ENCODE results near the gene CABP7. TPM values are rescaled to one million over a fixed set of nuclear protein-coding genes. Genes with fewer than 3 reads are reported as not detected.
"Not testable (repeated sequence)": the region's sequence is repeated elsewhere in the genome, so short reads cannot be mapped to it uniquely, and the experiment has no call there.

The CABP7 gene
- total RNA-seq, 4 donors from 2014 or later: 0.20 TPM; not detected in 3

GRCh38 chr22:29750559-29751538, 31.0 kb downstream of the CABP7 start:
- Histone ChIP-seq H3K36me3 (peaks cover 3 to 77% (median 9%) of the 10 kb centered on the region in 3 donors), H3K4me3 (no peak overlapping the region), H3K9me3 (no peaks in the 10 kb centered on the region), H3K4me1 (no peaks in the 10 kb centered on the region), H3K27me3 (no peaks in the 10 kb centered on the region), H3K27ac (no peak overlapping the region)
- no peak for TF ChIP-seq CTCF (IDR thresholded peaks at IDR 0.05)
- no peak for TF ChIP-seq POLR2A (IDR thresholded peaks at IDR 0.05)
- no peak for TF ChIP-seq EP300 (IDR thresholded peaks at IDR 0.05)
- WGBS, 2 donors: 79 to 80% methylated on average over 11 of the region's 11 CpGs
- no peak for DNase-seq (ENCODE audit: low spot score in 2 of 2)

- TF ChIP-seq CTCF (IDR thresholded peaks at IDR 0.05): no peak
- TF ChIP-seq POLR2A (IDR thresholded peaks at IDR 0.05): no peak
- no peak for TF ChIP-seq EP300 (IDR thresholded peaks at IDR 0.05)
- 95 to 96% methylated on average over 2 of the region's 2 CpGs for WGBS, 2 donors
- DNase-seq (ENCODE audit: low spot score in 2 of 2): no peak
- Histone ChIP-seq H3K4me3 (no peak overlapping the region), H3K9me3 (no peaks in the 10 kb centered on the region), H3K36me3 (peaks cover 3 to 69% (median 9%) of the 10 kb centered on the region in 3 donors), H3K27me3 (no peaks in the 10 kb centered on the region), H3K4me1 (no peaks in the 10 kb centered on the region), H3K27ac (no peak overlapping the region)
These were observed 31.9 kb downstream of the CABP7 start for GRCh38 chr22:29751669-29752068.

- DNase-seq (ENCODE audit: low spot score in 2 of 2): no peak
These were observed 34.2 kb downstream of the CABP7 start for GRCh38 chr22:29753808-29754657.

GRCh38 chr22:29754658-29755395, 35.0 kb downstream of the CABP7 start:
- DNase-seq (ENCODE audit: low spot score in 2 of 2); H3K27me3 ChIP-seq; H3K27ac ChIP-seq; H3K4me3 ChIP-seq; H3K9me3 ChIP-seq: not testable (repeated sequence)
- H3K36me3 ChIP-seq: peaks cover 0 to 39% (median 3%) of the 10 kb centered on the region in 3 donors
- H3K4me1 ChIP-seq: peaks cover 0 to 22% (median 3%) of the 10 kb centered on the region in 4 donors
- WGBS, 2 donors: 83 to 88% methylated on average over 11 of the region's 11 CpGs

More at GRCh38 chr22:29753808-29754657, 34.2 kb downstream of the CABP7 start:
- Histone ChIP-seq H3K9me3 (no peaks in the 10 kb centered on the region), H3K27ac (no peak overlapping the region), H3K4me3 (no peak overlapping the region), H3K27me3 (no peaks in the 10 kb centered on the region), H3K4me1 (peaks cover 0 to 14% (median 2%) of the 10 kb centered on the region in 4 donors), H3K36me3 (peaks cover 0 to 45% (median 3%) of the 10 kb centered on the region in 3 donors)
- WGBS, 2 donors: 78 to 90% methylated on average over 13 to 14 of the region's 16 CpGs
- TF ChIP-seq EP300 (IDR thresholded peaks at IDR 0.05) (no peak), CTCF (IDR thresholded peaks at IDR 0.05) (no peak), POLR2A (IDR thresholded peaks at IDR 0.05) (no peak)

GRCh38 chr22:29755889-29756288, 36.1 kb downstream of the CABP7 start:
- no peak for TF ChIP-seq CTCF (IDR thresholded peaks at IDR 0.05)
- TF ChIP-seq EP300 (IDR thresholded peaks at IDR 0.05): no peak
- no peak for TF ChIP-seq POLR2A (IDR thresholded peaks at IDR 0.05)
- Histone ChIP-seq H3K4me3 (no peak overlapping the region), H3K27ac (no peak overlapping the region), H3K9me3 (no peaks in the 10 kb centered on the region), H3K27me3 (no peaks in the 10 kb centered on the region), H3K36me3 (peaks cover 0 to 30% (median under 1%) of the 10 kb centered on the region in 3 donors), H3K4me1 (peaks cover 0 to 23% (median 3%) of the 10 kb centered on the region in 4 donors)
- 90 to 91% methylated on average over 9 of the region's 9 CpGs for WGBS, 2 donors
- DNase-seq (ENCODE audit: low spot score in 2 of 2): no peak

Measured in tibial nerve (tissue), 4 donors.